Left ventricle myocardium inferior (tissue), 1 donor: Measurements from ENCODE around the gene FARS2. TPM values are rescaled to one million over a fixed set of nuclear protein-coding genes. Genes with fewer than 3 reads are reported as not detected.

Experiments used
- DNase-seq: peaks from one replicate; pipeline ENCODE4 v3.0.0-alpha.2; 2020
- H3K27ac ChIP-seq: fragments of 200-600 bp; replicated peaks from 2 replicates; pipeline ENCODE4 v1.8.0; 2021
- H3K27me3 ChIP-seq: fragments of 200-600 bp; 2 replicates; pipeline ENCODE4 v1.8.0; 2021; ENCODE audit warnings: low read depth
- H3K36me3 ChIP-seq: fragments of 200-600 bp; 2 replicates; pipeline ENCODE4 v1.8.0; 2021
- H3K4me1 ChIP-seq: fragments of 200-600 bp; 2 replicates; pipeline ENCODE4 v1.8.0; 2021
- H3K4me3 ChIP-seq: fragments of 200-600 bp; 2 replicates; pipeline ENCODE4 v1.8.0; 2021; ENCODE audit warnings: mild to moderate bottlenecking, moderate library complexity
- H3K9me3 ChIP-seq: fragments of 200-600 bp; replicated peaks from 2 replicates; pipeline ENCODE4 v1.8.0; 2021
- CTCF ChIP-seq: fragments of 200-600 bp; IDR thresholded peaks from 2 replicates; pipeline ENCODE4 v1.8.0; 2021; ENCODE audit warnings: antibody characterized with exemption, mild to moderate bottlenecking, borderline replicate concordance
- intact Hi-C: fragments of 100-400 bp; cut with micrococcal nuclease; formaldehyde crosslinking; loops from one replicate; pipeline ENCODE4 v1.11.0; 2022
- total RNA-seq: library from RNA; stranded (reverse); fragmentation: NEBNext Ultra II Directional; extraction: Animal tissue kit (Norgen Biotek cat#: 25700); gene quantifications from one replicate; pipeline ENCODE4 v1.2.1, GENCODE V29; 2021
- donor health status: DM: no; HTN: yes; CAD: no; lungs with severe emphysema.

The FARS2 gene
- total RNA-seq, 1 donor from 2014 or later = 16.7 TPM

- DNase-seq = no peak
- no peaks in the 10 kb centered on the region for H3K27me3 ChIP-seq
- no peak overlapping the region for H3K4me3 ChIP-seq
- H3K27ac ChIP-seq = no peak overlapping the region
- no peaks in the 10 kb centered on the region for H3K9me3 ChIP-seq
- peaks cover 20% of the 10 kb centered on the region for H3K4me1 ChIP-seq
- intact Hi-C loops = loop anchor here (10.0 kb wide), 1 partner anchor 314 kb away; no protein-coding TSS in a partner anchor
- no peak for TF ChIP-seq CTCF
- H3K36me3 ChIP-seq = no peaks in the 10 kb centered on the region
These were observed 127.0 kb downstream of the FARS2 start for GRCh38 chr6:5388326-5388725.

GRCh38 chr6:5389086-5389745, 127.9 kb downstream of the FARS2 start:
- H3K9me3 ChIP-seq = no peaks in the 10 kb centered on the region
- no peak overlapping the region for H3K27ac ChIP-seq
- no peaks in the 10 kb centered on the region for H3K27me3 ChIP-seq
- H3K4me3 ChIP-seq = no peak overlapping the region
- intact Hi-C loops = loop anchor here (10.0 kb wide), 1 partner anchor 314 kb away; no protein-coding TSS in a partner anchor
- no peaks in the 10 kb centered on the region for H3K36me3 ChIP-seq
- DNase-seq = no peak
- peaks cover 15% of the 10 kb centered on the region for H3K4me1 ChIP-seq
- no peak for TF ChIP-seq CTCF

- no peak for DNase-seq
- intact Hi-C loops = no loop called here
- Histone ChIP-seq H3K4me1 (peaks cover 11% of the 10 kb centered on the region), H3K9me3 (no peaks in the 10 kb centered on the region), H3K36me3 (no peaks in the 10 kb centered on the region), H3K27ac (no peak overlapping the region), H3K4me3 (no peak overlapping the region), H3K27me3 (no peaks in the 10 kb centered on the region)
- TF ChIP-seq CTCF = no peak
These were observed 128.9 kb downstream of the FARS2 start for GRCh38 chr6:5390177-5390576.

- peaks cover 4% of the 10 kb centered on the region for H3K4me1 ChIP-seq
- no peaks in the 10 kb centered on the region for H3K36me3 ChIP-seq
- intact Hi-C loops = no loop called here
- no peaks in the 10 kb centered on the region for H3K9me3 ChIP-seq
- no peaks in the 10 kb centered on the region for H3K27me3 ChIP-seq
- no peak for DNase-seq
- no peak overlapping the region for H3K4me3 ChIP-seq
- no peak for TF ChIP-seq CTCF
- H3K27ac ChIP-seq = no peak overlapping the region
These were observed 133.0 kb downstream of the FARS2 start for GRCh38 chr6:5394280-5394679.

GRCh38 chr6:5395719-5396118, 134.4 kb downstream of the FARS2 start:
- DNase-seq = no peak
- H3K27me3 ChIP-seq = no peaks in the 10 kb centered on the region
- H3K36me3 ChIP-seq = no peaks in the 10 kb centered on the region
- no peak for TF ChIP-seq CTCF
- no peak overlapping the region for H3K27ac ChIP-seq
- no peak overlapping the region for H3K4me3 ChIP-seq
- intact Hi-C loops = no loop called here
- H3K4me1 ChIP-seq = peaks cover 4% of the 10 kb centered on the region
- H3K9me3 ChIP-seq = no peaks in the 10 kb centered on the region
